Ammon's horn (tissue), 1 donor: Measurements from ENCODE around the gene POPDC3.
"Not testable (repeated sequence)": the region's sequence is repeated elsewhere in the genome, so short reads cannot be mapped to it uniquely, and the experiment has no call there.

Source experiments
- DNase-seq: peaks from one replicate; pipeline ENCODE4 v3.0.0-alpha.2; 2016; ENCODE audit warnings: low spot score

The POPDC3 gene, protein sequence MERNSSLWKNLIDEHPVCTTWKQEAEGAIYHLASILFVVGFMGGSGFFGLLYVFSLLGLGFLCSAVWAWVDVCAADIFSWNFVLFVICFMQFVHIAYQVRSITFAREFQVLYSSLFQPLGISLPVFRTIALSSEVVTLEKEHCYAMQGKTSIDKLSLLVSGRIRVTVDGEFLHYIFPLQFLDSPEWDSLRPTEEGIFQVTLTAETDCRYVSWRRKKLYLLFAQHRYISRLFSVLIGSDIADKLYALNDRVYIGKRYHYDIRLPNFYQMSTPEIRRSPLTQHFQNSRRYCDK

DNA sequence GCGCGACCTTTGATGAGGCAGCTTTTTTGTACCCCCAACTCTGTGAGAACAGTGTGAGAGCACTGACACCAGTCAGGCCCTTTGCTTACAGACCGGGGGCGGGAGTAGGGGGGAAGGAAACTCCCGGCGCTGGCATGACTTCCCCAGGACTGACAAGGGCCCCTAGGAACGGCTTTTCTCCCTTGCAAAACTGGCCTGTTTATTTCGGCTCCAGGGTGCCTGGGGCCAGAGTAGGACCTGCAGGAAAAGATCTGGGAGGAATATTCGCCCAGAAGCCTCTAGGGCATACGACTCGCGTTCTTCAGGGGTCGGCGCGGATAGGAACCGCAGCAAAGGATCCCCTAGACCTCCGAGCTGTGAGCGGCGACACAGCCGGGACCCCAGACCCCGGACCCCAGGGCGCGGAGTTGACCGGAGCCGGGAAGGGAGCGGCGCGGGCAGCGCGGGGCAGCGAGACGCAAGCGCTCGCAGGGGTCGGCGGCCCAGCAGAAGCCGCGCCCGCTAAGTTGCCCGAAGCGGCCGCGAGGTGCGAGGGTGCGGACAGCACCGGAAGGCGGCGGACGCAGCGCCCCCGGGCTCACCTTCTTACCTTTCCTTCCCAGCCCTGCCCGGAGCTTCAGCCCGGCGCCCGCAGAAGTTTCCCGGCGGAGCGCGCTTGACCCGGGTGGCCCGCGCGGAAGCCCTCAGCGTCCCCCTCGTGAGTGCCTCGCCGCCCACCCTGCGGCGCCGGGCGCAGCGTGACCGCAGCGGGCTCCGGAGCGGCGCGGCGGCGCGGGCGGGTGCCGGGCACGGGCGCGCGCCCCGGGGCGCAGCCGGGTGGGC is at the start of gene POPDC3:
TSS of gene POPDC3 (minus strand) at position 771 of the 822 bp plus-strand sequence. CDS start 18,105 bp downstream, outside the sequence.
- DNase-seq: peak; percentile 22

DNA sequence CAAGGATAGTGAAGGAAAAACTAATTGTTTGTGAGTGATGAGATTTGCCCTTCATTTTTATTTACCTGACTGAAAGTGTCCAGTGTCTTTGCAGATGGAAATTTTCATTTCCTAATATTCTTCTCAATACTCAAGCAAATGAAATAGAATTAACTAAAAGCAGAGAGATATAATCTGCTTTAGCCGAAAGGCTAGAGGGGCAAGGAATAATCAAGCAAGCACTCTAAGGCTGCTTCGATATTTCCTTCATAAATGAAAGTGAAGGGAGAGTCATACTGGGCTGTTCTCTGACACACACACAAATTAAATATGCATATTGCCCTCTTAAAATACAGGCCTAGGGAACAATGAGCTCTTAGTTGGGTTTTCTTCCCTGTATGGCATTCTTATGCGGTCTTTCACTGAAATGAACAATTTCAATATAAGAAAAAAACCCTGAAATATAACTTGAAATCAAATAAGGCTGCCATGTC is 47.5 kb upstream of the POPDC3 start:
- DNase-seq: no peak

DNA sequence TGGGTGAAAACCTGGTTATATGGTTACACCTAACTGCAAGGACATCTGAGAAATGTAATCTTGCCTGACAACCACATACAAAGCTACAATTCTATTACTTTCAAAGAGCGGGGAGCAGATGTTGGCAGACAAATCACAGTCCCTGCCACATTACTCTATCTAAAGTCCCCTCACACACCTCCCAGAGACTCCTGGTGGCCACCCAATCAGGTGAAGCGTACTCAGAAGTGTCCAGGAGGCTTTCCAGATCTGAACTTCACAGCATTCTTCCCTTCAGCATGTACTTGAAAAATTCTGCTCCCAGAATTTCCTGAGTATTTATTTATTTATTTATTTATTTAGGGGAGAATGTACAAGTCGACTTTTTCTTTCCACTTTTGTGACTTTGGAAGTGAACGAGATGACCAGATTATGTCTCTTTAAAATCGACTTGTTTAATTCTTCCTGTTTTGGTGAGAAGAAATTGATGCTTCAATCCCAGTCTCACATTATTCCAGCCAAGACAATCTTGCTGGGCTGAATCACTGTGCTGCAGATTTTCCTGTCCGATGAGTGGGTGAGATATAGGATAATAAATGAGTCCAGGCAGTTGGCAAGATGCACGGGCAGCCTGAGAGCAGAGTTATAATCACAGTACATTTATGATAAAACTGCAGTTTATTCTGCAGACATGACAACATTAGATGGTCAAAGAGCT is 46.9 kb upstream of the POPDC3 start:
- no peak for DNase-seq

DNA sequence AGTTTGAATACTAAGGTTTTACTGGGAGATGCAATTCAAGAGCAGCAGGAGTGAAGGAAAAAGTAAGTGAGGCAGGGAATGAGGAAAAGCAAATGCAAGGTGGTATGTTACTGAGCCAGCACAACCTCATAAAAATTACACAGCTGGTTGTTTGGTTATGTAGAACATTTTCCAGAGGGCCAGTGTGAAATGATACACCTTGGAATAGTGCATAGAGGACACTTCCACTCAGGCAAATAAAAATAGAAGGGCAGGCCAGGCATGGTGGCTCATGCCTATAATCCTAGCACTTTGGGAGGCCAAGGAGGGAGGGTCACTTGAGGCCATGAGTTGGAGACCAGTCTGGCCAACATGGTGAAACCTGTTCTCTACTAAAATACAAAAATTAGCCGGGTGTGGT is 43.4 kb upstream of the POPDC3 start:
- DNase-seq: no peak

DNA sequence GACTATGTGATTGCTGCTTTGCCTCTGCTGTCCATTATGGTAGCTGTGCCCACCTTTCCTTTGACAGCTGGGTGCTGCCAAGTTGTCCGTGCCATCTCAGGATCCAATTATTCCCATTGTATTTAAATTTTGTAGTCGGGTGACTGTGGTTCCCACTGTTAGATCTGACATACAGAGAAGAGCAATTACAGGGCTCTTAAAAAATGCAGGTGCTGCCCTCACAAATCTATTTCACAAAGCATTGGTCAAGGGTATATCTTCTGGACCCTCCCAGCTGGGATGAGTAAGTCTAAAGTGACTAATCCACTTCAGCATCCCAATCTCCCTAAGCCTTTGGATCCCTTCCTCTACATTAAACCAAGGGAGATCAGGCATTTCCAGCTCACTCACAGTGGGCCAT is 41.4 kb upstream of the POPDC3 start:
- not testable (repeated sequence) for DNase-seq

DNA sequence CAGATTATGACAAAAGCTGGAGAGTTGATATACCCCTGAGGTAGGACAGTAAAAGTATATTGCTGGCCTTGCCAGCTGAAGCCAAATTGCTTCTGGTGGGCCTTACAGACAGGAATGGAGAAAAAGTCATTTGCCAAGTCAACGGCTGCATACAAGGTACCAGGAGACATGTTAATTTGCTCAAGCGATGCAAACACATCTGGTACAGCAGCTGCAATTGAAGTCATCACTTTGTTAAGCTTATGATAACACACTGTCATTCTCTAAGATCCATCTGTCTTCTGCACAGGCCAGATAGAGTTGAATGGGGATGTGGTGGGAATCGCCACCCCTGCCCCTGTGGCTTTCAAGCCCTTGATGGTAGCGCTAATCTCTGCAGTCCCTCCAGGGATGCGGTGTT is 40.4 kb upstream of the POPDC3 start:
- no peak for DNase-seq

DNA sequence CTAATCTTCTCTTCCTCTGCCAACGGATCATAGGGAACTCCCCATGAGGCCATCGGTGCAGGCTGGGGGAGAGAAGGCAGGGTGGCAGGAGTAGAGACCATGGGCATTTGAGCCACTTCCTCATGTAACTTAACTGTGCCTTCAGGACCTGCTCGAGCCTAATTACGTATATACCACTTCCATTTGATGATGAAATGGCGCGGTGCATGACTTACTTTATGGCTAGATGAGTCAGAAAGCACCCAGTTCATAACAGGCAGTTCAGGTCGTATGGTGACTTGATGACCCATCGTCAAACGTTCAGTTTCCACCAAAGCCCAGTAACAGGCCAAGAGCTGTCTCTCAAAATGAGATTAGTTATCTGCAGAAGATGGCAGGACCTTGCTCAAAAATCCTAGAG is 39.4 kb upstream of the POPDC3 start:
- not testable (repeated sequence) for DNase-seq

DNA sequence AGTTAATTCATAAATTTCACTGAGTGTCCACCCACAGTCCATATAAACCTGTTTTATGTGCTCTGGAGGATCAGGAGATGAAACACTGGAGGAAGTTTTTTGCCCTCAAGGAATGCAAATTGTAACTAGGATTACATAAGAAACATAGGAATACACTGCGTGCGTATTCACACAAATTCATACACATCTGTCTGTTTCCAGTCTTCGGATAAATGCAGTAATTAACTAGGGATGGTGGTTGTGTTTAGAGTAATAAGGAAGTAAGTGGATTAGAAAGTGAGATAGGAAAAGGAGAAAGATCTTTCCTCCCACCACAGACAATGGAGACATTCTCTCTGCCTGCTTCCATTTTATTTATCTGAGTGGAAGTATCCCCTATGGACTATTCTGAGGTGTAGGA is 35.7 kb upstream of the POPDC3 start:
- no peak for DNase-seq

DNA sequence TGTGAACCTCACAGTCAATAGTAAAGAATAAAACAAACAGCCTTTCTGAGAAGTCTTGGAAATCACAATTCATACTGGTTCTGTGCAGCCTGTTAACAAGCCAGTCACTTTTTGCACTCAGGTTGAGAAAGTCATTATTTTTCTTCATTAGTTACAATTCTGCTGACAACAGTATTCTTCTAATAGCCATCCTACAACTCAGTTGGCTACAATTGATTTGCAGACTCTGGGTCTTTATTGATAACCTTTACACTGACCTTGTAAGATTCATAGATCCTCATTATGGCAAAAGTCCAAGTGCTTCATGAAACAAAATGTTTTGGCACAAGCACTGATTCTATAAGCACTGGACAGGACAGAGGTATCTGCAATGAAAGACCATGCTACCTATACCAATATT is 34.9 kb upstream of the POPDC3 start:
- DNase-seq: no peak

DNA sequence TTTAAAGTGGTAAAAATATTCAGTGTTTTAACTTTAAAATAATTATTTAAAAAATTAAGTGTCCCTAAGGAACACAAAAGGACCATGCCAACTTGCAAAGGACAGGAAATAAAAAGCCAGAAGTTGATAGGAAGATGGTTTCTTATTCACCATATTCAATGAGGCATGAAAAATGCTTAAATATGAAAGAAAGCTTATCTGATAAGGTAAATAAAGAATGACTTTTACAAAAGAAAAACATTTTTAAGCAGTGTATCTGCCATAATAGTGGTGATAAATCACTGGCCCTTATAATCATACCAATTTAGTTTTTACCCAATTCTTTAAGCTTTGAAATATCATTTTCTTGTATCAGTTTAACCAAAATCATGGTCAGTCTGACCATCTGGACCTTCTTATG is 33.5 kb upstream of the POPDC3 start:
- no peak for DNase-seq

DNA sequence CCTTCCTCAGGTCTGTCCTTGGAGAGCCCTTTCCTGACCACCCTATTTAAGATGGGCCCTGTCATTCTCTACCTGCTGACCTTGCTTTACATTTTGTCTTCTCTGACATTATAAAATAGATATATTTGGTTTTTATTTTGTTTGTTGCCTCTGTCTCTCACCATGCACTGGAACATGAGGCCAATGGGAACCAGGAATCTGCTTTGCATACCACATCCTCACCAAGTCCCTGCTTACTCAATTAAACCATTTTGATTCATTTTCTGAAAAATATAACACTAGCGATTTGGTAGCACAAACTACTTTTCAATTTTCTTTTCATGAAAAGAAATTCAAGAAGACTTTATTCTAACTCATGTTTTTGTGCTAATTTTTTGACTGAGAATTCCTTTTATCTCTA is 32.8 kb upstream of the POPDC3 start:
- DNase-seq: no peak

DNA sequence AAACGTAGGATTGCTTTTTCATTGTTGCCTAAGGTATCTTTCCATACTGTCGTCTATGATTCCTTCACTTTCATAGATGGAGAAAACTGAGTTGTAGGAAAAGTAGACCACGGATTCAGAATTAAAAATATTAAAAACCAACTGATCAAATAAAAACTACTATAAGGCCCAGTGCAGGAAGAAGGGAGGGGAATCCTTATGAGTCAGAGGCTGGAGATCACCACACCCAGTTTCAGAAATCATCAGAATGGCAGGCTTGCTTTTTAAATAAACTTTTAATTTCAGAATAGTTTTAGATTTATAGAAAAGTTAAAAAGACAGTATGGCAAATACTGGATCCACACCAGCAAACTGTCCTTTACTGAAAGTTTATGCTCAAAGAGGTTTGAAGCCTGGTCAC is 32.0 kb upstream of the POPDC3 start:
- DNase-seq: no peak

DNA sequence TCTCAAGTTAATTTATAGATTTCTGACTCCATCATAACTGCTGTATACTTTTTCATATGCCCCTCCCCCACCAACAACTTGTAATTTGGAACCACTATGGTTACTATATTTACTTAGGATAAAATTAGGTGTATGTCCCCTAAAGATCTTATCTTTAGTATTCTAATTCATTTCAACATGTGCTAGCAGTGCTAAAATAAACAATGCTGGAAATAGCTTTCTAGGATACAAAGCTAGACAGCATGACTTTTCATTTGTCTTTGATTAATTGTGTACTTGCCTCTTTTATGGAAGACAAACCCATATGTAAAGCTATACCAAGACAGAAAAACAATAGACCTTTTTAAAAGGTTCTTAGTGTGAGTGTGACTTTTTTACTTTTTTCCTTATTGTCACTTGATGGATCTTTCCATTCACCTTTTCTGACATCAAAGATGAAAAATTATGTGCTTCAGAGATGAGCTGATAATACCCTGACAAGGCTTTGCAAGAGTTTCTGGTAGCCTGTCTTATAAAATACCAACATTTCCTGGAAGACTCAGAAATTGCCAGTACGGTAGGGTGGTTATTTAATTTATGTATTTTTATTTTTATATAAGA is 31.2 kb upstream of the POPDC3 start:
- DNase-seq: no peak

DNA sequence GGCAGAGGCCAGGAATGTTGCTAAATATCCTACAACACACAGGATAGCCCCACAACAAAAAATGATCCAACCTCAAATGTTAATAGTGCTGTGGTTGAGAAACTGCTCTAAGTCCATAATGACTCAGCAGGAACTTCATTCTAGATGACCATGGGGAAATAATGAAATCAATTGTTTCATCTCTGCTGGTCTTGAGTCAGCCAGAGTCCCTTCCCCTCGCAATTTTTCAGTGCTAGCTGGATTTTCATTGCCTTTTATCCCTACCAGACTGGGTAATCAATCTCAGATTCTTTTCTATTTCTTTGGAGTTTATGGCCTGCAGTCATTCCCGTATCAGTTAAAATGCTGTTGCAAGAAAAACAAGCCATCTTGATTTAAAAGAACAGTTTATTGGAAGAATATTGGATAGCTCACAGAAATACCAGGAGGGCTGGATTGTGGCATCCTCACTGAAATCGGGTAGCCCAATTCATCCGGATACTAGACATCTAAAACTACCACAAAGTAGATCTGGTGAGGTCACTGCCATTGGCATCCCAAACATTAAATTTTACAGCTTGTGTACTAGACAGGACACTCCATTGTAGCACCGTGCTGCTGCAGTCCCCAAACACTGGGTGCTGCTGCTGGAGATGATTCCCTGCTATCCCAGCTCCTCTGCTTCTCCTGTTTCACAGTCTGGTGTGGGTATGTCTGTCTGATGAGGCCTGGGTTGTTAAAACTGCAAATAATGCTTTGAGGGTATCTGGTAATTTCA is 30.3 kb upstream of the POPDC3 start:
- no peak for DNase-seq

DNA sequence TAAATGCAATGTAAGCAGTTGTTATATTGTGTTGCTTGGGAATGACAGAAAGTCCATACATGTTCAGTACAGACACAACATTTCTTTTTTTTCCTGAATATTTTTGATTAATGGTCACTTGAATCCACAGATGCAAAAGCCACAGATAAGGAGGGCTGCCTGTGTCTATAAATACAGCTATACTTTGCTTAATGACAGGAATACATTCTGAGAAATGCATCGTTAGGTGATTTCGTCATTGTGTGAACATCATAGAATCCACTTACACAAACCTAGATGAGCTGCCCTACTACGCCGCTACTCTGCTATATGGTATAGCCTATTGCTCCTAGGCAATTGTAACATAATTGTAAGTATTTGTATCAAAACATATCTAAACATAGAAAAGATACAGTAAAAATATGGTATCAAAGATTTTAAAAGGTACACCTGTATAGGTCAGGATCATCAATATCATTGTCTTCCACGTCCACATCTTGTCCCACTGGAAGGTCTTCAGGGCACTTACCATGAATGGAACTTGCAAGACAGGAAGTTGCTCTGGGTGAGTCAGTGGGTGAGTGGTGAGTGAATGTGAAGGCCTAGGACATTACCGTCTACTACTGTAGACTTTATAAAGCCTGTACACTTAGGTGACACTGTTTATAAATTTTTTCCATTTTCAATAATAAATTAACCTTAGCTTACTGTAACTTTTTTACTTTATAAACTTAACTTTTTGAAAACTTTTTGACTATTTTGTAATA is 27.9 kb upstream of the POPDC3 start:
- no peak for DNase-seq

DNA sequence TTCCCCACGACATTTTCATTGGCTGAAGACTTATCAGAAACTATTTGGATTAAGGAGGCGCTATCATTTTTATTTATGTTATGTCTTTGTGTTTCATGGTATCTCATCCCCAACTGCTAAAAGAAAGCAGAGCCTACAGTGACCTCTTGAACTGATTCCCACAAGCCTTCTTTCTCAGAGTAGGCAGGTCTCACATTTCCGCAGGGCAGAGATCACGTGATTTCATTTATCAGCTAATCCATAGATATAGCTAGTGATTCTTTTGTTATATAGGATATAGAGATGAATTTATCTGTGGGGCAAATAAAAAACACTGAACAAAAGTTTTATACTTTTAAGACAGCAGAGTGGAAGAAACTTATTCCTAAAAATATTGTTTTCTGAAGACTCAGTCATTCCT is 25.0 kb upstream of the POPDC3 start:
- no peak for DNase-seq

DNA sequence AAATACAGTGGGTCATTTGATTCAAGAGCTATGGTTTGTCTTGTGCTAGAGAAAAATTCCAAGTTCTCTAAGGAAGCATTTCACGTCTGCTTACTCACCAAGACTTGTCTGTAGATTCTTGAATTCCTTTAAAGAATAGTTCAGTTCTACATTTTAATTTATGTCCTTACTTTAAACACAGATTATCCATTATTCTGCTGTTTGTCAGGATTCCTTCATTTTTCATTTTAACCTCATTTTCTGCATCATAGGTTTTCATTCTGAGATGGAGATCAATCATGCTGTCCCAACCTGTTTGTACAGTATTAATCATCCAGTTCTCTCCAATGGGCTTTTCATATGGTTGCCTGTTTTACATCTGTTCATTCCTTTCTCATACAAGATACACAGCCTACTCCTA is 24.5 kb upstream of the POPDC3 start:
- no peak for DNase-seq

DNA sequence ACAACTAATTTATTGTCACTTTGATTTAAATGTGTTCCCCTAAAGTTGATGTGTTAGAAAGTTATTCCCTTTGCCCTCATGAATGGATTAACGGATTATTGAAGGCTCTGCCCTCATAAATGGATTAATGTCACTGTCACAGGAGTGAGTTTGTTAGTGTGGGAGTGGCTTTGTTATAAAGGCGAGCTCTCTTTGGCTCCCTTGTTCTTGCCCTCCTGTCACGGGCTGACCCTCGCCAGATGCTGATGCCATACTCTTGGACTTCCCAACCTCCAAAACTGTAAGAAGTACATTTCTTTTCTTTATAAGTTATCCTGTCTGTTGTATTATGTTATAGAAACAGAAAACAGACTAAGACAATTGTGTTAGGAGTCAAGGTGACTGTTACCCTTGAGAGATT is 22.7 kb upstream of the POPDC3 start:
- DNase-seq: no peak

DNA sequence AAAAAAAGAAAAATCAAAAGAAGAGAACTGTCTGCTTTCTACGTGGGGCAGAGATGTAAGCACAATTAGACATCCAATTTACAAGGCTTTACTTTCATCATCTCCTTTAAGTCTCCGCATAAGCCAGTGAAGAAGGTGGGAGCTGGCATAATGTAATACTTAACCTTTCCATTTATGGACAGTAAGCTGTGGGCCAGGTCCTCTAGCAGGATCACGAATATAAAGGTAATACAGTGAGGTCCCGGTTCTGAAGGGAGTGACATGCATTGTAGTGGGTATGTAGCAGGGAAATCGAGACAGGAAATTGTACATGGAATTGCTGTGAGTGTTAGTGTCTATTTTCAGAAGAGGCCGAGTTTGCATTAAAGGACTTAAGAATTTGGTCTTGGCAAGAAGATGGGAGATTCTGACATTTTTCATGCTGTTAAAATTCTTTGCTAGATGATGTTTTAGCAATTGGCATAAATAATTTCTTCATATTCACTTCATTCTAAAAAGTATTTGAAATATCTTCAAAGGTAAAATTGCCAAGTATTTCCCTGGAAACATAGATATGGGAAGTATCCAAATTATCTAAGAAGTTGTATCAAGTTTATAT is 20.4 kb upstream of the POPDC3 start:
- DNase-seq: no peak

DNA sequence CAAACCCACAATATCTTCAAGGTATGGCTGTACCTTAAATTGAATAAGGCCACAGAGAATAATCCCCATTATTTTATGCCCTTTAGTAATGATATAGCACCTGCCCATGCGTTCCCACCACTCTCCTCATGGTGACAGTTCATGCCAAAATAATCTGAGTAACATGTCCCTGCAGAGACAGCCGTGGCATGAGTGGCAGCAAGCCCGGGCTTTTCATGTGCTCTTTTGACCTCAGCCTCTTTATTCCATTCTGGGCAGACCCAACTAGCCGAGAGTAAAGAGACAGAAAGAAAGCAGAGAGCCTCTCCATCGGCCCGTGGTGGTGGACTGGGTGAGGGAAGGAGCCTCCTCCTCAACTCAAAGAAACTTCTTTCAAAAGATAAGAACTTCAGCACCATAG is 19.9 kb upstream of the POPDC3 start:
- no peak for DNase-seq

DNA sequence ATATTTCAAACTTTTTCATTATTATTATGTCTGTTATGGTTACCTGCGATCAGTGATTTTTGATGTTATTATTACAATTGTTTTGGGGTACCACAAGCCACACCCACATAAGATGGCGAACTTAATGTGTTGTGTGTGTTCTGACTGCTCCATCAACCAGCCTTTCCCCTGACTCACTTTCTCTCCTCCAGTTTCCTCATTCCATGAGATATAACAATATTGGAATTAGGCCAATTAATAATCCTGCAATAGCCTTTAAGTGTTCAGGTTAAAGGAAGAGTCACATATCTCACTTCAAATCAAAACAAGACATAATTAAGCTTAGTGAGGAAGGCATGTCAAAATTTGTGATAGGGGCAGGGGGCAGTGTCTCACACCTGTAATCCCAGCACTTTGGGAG is 16.3 kb upstream of the POPDC3 start:
- no peak for DNase-seq
